ENCODE results near the gene WDR27. TPM values are rescaled to one million over a fixed set of nuclear protein-coding genes. Genes with fewer than 3 reads are reported as not detected.
"Not testable (repeated sequence)": the region's sequence is repeated elsewhere in the genome, so short reads cannot be mapped to it uniquely, and the experiment has no call there.

Gene WDR27
- total RNA-seq, 1 experiment from 2014 or later, result 63.0 TPM

GRCh38 chr6:169527306-169527705 is 174.5 kb downstream of the WDR27 start:
- DNase-seq, result no peak
- H3K27me3 ChIP-seq (ENCODE audit: low read length), result no peaks in the 10 kb centered on the region
- H3K79me2 ChIP-seq (ENCODE audit: low read length), result no peaks in the 10 kb centered on the region
- H3K4me2 ChIP-seq (ENCODE audit: low read depth, low read length, poor library complexity, severe bottlenecking), result no peak overlapping the region
- H3K4me1 ChIP-seq (ENCODE audit: low read length), result no peaks in the 10 kb centered on the region
- no peak overlapping the region for H2AFZ ChIP-seq (ENCODE audit: low read length)
- no peaks in the 10 kb centered on the region for H3K36me3 ChIP-seq (ENCODE audit: insufficient read depth, low read length)
- H3K9me2 ChIP-seq (replicated peaks; ENCODE audit: insufficient read depth, low read length), result no peaks in the 10 kb centered on the region
- no peak overlapping the region for H3K4me3 ChIP-seq (ENCODE audit: low read length)
- no peak overlapping the region for H3K27ac ChIP-seq (ENCODE audit: low read length)
- no peaks in the 10 kb centered on the region for H3K9me3 ChIP-seq (ENCODE audit: low read length)
- H3K9ac ChIP-seq (ENCODE audit: low read length), result no peak overlapping the region
- H4K20me1 ChIP-seq (ENCODE audit: insufficient read depth, low read depth, low read length), result no peaks in the 10 kb centered on the region

GRCh38 chr6:169521825-169522224 is 180.0 kb downstream of the WDR27 start:
- no peak for DNase-seq
- no peaks in the 10 kb centered on the region for H3K79me2 ChIP-seq (ENCODE audit: low read length)
- H3K27ac ChIP-seq (ENCODE audit: low read length), result no peak overlapping the region
- H2AFZ ChIP-seq (ENCODE audit: low read length), result no peak overlapping the region
- H3K9me3 ChIP-seq (ENCODE audit: low read length), result peaks cover 18% of the 10 kb centered on the region; the same call in 1 of the 2 replicates
- H4K20me1 ChIP-seq (ENCODE audit: insufficient read depth, low read depth, low read length), result no peaks in the 10 kb centered on the region
- H3K27me3 ChIP-seq (ENCODE audit: low read length), result no peaks in the 10 kb centered on the region
- H3K4me1 ChIP-seq (ENCODE audit: low read length), result no peaks in the 10 kb centered on the region
- no peak overlapping the region for H3K4me3 ChIP-seq (ENCODE audit: low read length)
- H3K36me3 ChIP-seq (ENCODE audit: insufficient read depth, low read length), result no peaks in the 10 kb centered on the region
- H3K9me2 ChIP-seq (replicated peaks; ENCODE audit: insufficient read depth, low read length), result no peaks in the 10 kb centered on the region
- no peak overlapping the region for H3K4me2 ChIP-seq (ENCODE audit: low read depth, low read length, poor library complexity, severe bottlenecking)
- no peak overlapping the region for H3K9ac ChIP-seq (ENCODE audit: low read length)

GRCh38 chr6:169520104-169520503 is 181.7 kb downstream of the WDR27 start:
- no peak for DNase-seq
- Histone ChIP-seq H4K20me1 (ENCODE audit: insufficient read depth, low read depth, low read length) (no peaks in the 10 kb centered on the region), H3K4me2 (ENCODE audit: low read depth, low read length, poor library complexity, severe bottlenecking) (no peak overlapping the region), H3K9me3 (ENCODE audit: low read length) (peaks cover 18% of the 10 kb centered on the region; the same call in 1 of the 2 replicates), H3K9me2 (replicated peaks; ENCODE audit: insufficient read depth, low read length) (no peaks in the 10 kb centered on the region), H2AFZ (ENCODE audit: low read length) (no peak overlapping the region), H3K79me2 (ENCODE audit: low read length) (no peaks in the 10 kb centered on the region), H3K27ac (ENCODE audit: low read length) (no peak overlapping the region), H3K4me3 (ENCODE audit: low read length) (no peak overlapping the region), H3K9ac (ENCODE audit: low read length) (no peak overlapping the region), H3K27me3 (ENCODE audit: low read length) (no peaks in the 10 kb centered on the region), H3K36me3 (ENCODE audit: insufficient read depth, low read length) (no peaks in the 10 kb centered on the region), H3K4me1 (ENCODE audit: low read length) (no peaks in the 10 kb centered on the region)

- H3K27me3 ChIP-seq (ENCODE audit: low read length), result no peaks in the 10 kb centered on the region
- H2AFZ ChIP-seq (ENCODE audit: low read length), result no peak overlapping the region
- H3K4me2 ChIP-seq (ENCODE audit: low read depth, low read length, poor library complexity, severe bottlenecking), result no peak overlapping the region
- no peaks in the 10 kb centered on the region for H4K20me1 ChIP-seq (ENCODE audit: insufficient read depth, low read depth, low read length)
- no peaks in the 10 kb centered on the region for H3K79me2 ChIP-seq (ENCODE audit: low read length)
- H3K27ac ChIP-seq (ENCODE audit: low read length), result no peak overlapping the region
- H3K9ac ChIP-seq (ENCODE audit: low read length), result no peak overlapping the region
- no peaks in the 10 kb centered on the region for H3K36me3 ChIP-seq (ENCODE audit: insufficient read depth, low read length)
- no peak overlapping the region for H3K4me3 ChIP-seq (ENCODE audit: low read length)
- no peaks in the 10 kb centered on the region for H3K4me1 ChIP-seq (ENCODE audit: low read length)
- DNase-seq, result no peak
- no peaks in the 10 kb centered on the region for H3K9me2 ChIP-seq (replicated peaks; ENCODE audit: insufficient read depth, low read length)
- peaks cover 18% of the 10 kb centered on the region; the same call in 1 of the 2 replicates for H3K9me3 ChIP-seq (ENCODE audit: low read length)
These were observed 183.4 kb downstream of the WDR27 start for GRCh38 chr6:169518451-169518850.

- no peak overlapping the region for H3K27ac ChIP-seq (ENCODE audit: low read length)
- H4K20me1 ChIP-seq (ENCODE audit: insufficient read depth, low read depth, low read length), result no peaks in the 10 kb centered on the region
- no peak for DNase-seq
- H3K27me3 ChIP-seq (ENCODE audit: low read length), result no peaks in the 10 kb centered on the region
- no peaks in the 10 kb centered on the region for H3K79me2 ChIP-seq (ENCODE audit: low read length)
- H3K9ac ChIP-seq (ENCODE audit: low read length), result no peak overlapping the region
- no peaks in the 10 kb centered on the region for H3K4me1 ChIP-seq (ENCODE audit: low read length)
- H3K4me3 ChIP-seq (ENCODE audit: low read length), result no peak overlapping the region
- H3K36me3 ChIP-seq (ENCODE audit: insufficient read depth, low read length), result no peaks in the 10 kb centered on the region
- H3K9me2 ChIP-seq (replicated peaks; ENCODE audit: insufficient read depth, low read length), result no peaks in the 10 kb centered on the region
- H3K4me2 ChIP-seq (ENCODE audit: low read depth, low read length, poor library complexity, severe bottlenecking), result no peak overlapping the region
- no peaks in the 10 kb centered on the region for H3K9me3 ChIP-seq (ENCODE audit: low read length)
- H2AFZ ChIP-seq (ENCODE audit: low read length), result no peak overlapping the region
These were observed 188.2 kb downstream of the WDR27 start for GRCh38 chr6:169513478-169514193.

GRCh38 chr6:169511785-169512184 is 190.0 kb downstream of the WDR27 start:
- H3K4me2 ChIP-seq (ENCODE audit: low read depth, low read length, poor library complexity, severe bottlenecking); H4K20me1 ChIP-seq (ENCODE audit: insufficient read depth, low read depth, low read length); H2AFZ ChIP-seq (ENCODE audit: low read length); H3K27me3 ChIP-seq (ENCODE audit: low read length); H3K9ac ChIP-seq (ENCODE audit: low read length); H3K36me3 ChIP-seq (ENCODE audit: insufficient read depth, low read length); H3K9me3 ChIP-seq (ENCODE audit: low read length); H3K9me2 ChIP-seq (replicated peaks; ENCODE audit: insufficient read depth, low read length); H3K4me3 ChIP-seq (ENCODE audit: low read length); H3K79me2 ChIP-seq (ENCODE audit: low read length); H3K4me1 ChIP-seq (ENCODE audit: low read length); H3K27ac ChIP-seq (ENCODE audit: low read length); DNase-seq: not testable (repeated sequence)

GRCh38 chr6:169510871-169511270 is 191.0 kb downstream of the WDR27 start:
- H3K36me3 ChIP-seq (ENCODE audit: insufficient read depth, low read length), result no peaks in the 10 kb centered on the region
- no peaks in the 10 kb centered on the region for H3K4me1 ChIP-seq (ENCODE audit: low read length)
- no peak overlapping the region for H3K9ac ChIP-seq (ENCODE audit: low read length)
- H4K20me1 ChIP-seq (ENCODE audit: insufficient read depth, low read depth, low read length), result no peaks in the 10 kb centered on the region
- no peak overlapping the region for H3K4me3 ChIP-seq (ENCODE audit: low read length)
- no peaks in the 10 kb centered on the region for H3K9me2 ChIP-seq (replicated peaks; ENCODE audit: insufficient read depth, low read length)
- DNase-seq, result no peak
- no peaks in the 10 kb centered on the region for H3K9me3 ChIP-seq (ENCODE audit: low read length)
- no peak overlapping the region for H3K4me2 ChIP-seq (ENCODE audit: low read depth, low read length, poor library complexity, severe bottlenecking)
- H2AFZ ChIP-seq (ENCODE audit: low read length), result no peak overlapping the region
- no peaks in the 10 kb centered on the region for H3K79me2 ChIP-seq (ENCODE audit: low read length)
- no peak overlapping the region for H3K27ac ChIP-seq (ENCODE audit: low read length)
- H3K27me3 ChIP-seq (ENCODE audit: low read length), result no peaks in the 10 kb centered on the region

GRCh38 chr6:169508452-169508851 is 193.4 kb downstream of the WDR27 start:
- no peak for DNase-seq
- Histone ChIP-seq H3K9ac (ENCODE audit: low read length) (no peak overlapping the region), H3K4me1 (ENCODE audit: low read length) (no peaks in the 10 kb centered on the region), H2AFZ (ENCODE audit: low read length) (no peak overlapping the region), H3K9me3 (ENCODE audit: low read length) (no peaks in the 10 kb centered on the region), H3K27ac (ENCODE audit: low read length) (no peak overlapping the region), H3K4me3 (ENCODE audit: low read length) (no peak overlapping the region), H3K36me3 (ENCODE audit: insufficient read depth, low read length) (no peaks in the 10 kb centered on the region), H3K27me3 (ENCODE audit: low read length) (no peaks in the 10 kb centered on the region), H4K20me1 (ENCODE audit: insufficient read depth, low read depth, low read length) (no peaks in the 10 kb centered on the region), H3K79me2 (ENCODE audit: low read length) (no peaks in the 10 kb centered on the region), H3K9me2 (replicated peaks; ENCODE audit: insufficient read depth, low read length) (no peaks in the 10 kb centered on the region), H3K4me2 (ENCODE audit: low read depth, low read length, poor library complexity, severe bottlenecking) (no peak overlapping the region)

Measured in Karpas-422 (cell line).